Lung (tissue), 12 donors: ENCODE results near the gene TVP23C. TPM values are rescaled to one million over a fixed set of nuclear protein-coding genes. Genes with fewer than 3 reads are reported as not detected.

ENCODE experiments used
- ATAC-seq: fragments of 200-7000 bp; cut with Tn5 transposase; one replicate; pipeline ENCODE4 v1.9.1; 2020; ENCODE audit warnings: moderate number of reproducible peaks; ENCODE audit not compliant: insufficient read depth, low FRiP score
- DNase-seq, 3 donors: peaks; one replicate each; pipeline ENCODE4 v3.0.0-alpha.2; 2013 to 2017
- H3K27ac ChIP-seq, 2 donors: one replicate each; pipeline ENCODE4 v1.5.1; 2013; ENCODE audit warnings: mild to moderate bottlenecking in 2 of 2, moderate library complexity in 2 of 2, control low read depth in 1 of 2, inconsistent platforms in 1 of 2, low read depth in 1 of 2, low read length in 1 of 2
- H3K27me3 ChIP-seq, 3 donors: one replicate each; pipeline ENCODE4 v1.5.1; 2013; ENCODE audit warnings: low read length in 2 of 3; ENCODE audit not compliant: control insufficient read depth in 3 of 3, insufficient read depth in 3 of 3
- H3K36me3 ChIP-seq, 4 donors: one replicate each; pipeline ENCODE4 v1.5.1; 2013; ENCODE audit warnings: low read length in 4 of 4, mild to moderate bottlenecking in 1 of 4, moderate library complexity in 1 of 4; ENCODE audit not compliant: control insufficient read depth in 4 of 4, insufficient read depth in 4 of 4
- H3K4me1 ChIP-seq, 5 donors: one replicate each; pipeline ENCODE4 v1.5.1; 2013; ENCODE audit warnings: low read length in 5 of 5, mild to moderate bottlenecking in 2 of 5, moderate library complexity in 1 of 5; ENCODE audit not compliant: control insufficient read depth in 5 of 5, insufficient read depth in 5 of 5
- H3K4me3 ChIP-seq: one replicate; pipeline ENCODE4 v1.5.1; 2013; ENCODE audit warnings: mild to moderate bottlenecking, control low read depth, moderate library complexity
- H3K9ac ChIP-seq, 2 donors: one replicate each; pipeline ENCODE4 v1.5.1; 2013; ENCODE audit warnings: low read length in 2 of 2, control low read depth in 1 of 2; ENCODE audit not compliant: insufficient read depth in 1 of 2
- H3K9me3 ChIP-seq, 4 donors: one replicate each; pipeline ENCODE4 v1.5.1; 2013; ENCODE audit warnings: low read length in 3 of 4, mild to moderate bottlenecking in 1 of 4, moderate library complexity in 1 of 4; ENCODE audit not compliant: control insufficient read depth in 4 of 4, insufficient read depth in 3 of 4
- CTCF ChIP-seq: IDR thresholded peaks from 2 replicates; pipeline ENCODE4 v1.5.1; 2012; ENCODE audit warnings: mild to moderate bottlenecking; ENCODE audit errors: control extremely low read depth, extremely low read depth
- WGBS, 2 donors: extraction: QIAGEN DNeasy Blood & Tissue Kit; methylation state at CpG; one replicate each; pipeline ENCODE4 v1.1.7; 2013; 5-methylcytosine and 5-hydroxymethylcytosine counted together
- polyA plus RNA-seq, 2 donors: library from polyadenylated mRNA; stranded (reverse); fragments of 200-250 nt; gene quantifications; one replicate each; pipeline ENCODE4 v1.2.1, GENCODE V29; 2013
- total RNA-seq, 2 donors: library from RNA; depleted of rRNA in 1 of 2; stranded (reverse); fragments of >200 nt in 1 of 2; gene quantifications; one replicate each; pipeline ENCODE4 v1.2.1, GENCODE V29; 2014 to 2021
- donor health status: control.
- donor health status: control.
- donor health status: Bipolar disorder and iron deficiency.
- donor health status: healthy.
- donor health status: DM: yes; HTN: yes; CAD: no.

Gene TVP23C
- total and polyA plus RNA-seq, 4 donors, result 2.7 to 80.8 (median 13.0) TPM

- ATAC-seq (no peak), DNase-seq (no peak)
- 66 to 81% methylated on average over 3 of the region's 3 CpGs for WGBS, 2 donors
- Histone ChIP-seq H3K4me3 (no peak overlapping the region), H3K4me1 (peaks cover 3 to 36% (median 18%) of the 10 kb centered on the region in 5 donors), H3K27ac (no peak overlapping the region), H3K9me3 (no peaks in the 10 kb centered on the region), H3K36me3 (peaks cover 0 to 5% (median 2%) of the 10 kb centered on the region in 4 donors), H3K9ac (no peak overlapping the region), H3K27me3 (no peaks in the 10 kb centered on the region)
- TF ChIP-seq CTCF, result no peak
Measured at GRCh38 chr17:15510361-15510760, 52.9 kb downstream of the TVP23C start.

GRCh38 chr17:15509095-15509494, 54.2 kb downstream of the TVP23C start:
- no peak for TF ChIP-seq CTCF
- Histone ChIP-seq H3K9ac (no peak overlapping the region), H3K4me1 (peaks cover 0 to 25% (median 13%) of the 10 kb centered on the region in 5 donors), H3K27ac (peak overlapping the region in 1 of 2 donors; percentile 4), H3K9me3 (no peaks in the 10 kb centered on the region), H3K36me3 (peaks cover 0 to 5% (median 2%) of the 10 kb centered on the region in 4 donors), H3K27me3 (no peaks in the 10 kb centered on the region), H3K4me3 (no peak overlapping the region)
- ATAC-seq (no peak), DNase-seq (peak in 2 of 3 donors; percentile 27 to 31)
- 87 to 95% methylated on average over 5 of the region's 5 CpGs for WGBS, 2 donors

- DNase-seq (no peak), ATAC-seq (no peak)
- peak overlapping the region in 1 of 2 donors; percentile 13 for H3K27ac ChIP-seq
- H3K36me3 ChIP-seq, result peaks cover 0 to 5% (median 2%) of the 10 kb centered on the region in 4 donors
- no peaks in the 10 kb centered on the region for H3K9me3 ChIP-seq
- H3K9ac ChIP-seq, result no peak overlapping the region
- H3K4me3 ChIP-seq, result no peak overlapping the region
- no peak for TF ChIP-seq CTCF
- peaks cover 0 to 18% (median 7%) of the 10 kb centered on the region in 5 donors for H3K4me1 ChIP-seq
- WGBS, 2 donors, result 64 to 76% methylated on average over 7 of the region's 7 CpGs
- H3K27me3 ChIP-seq, result no peaks in the 10 kb centered on the region
Measured at GRCh38 chr17:15508466-15508865, 54.8 kb downstream of the TVP23C start.

GRCh38 chr17:15507896-15508295, 55.4 kb downstream of the TVP23C start:
- no peak overlapping the region for H3K27ac ChIP-seq
- peaks cover 0 to 16% (median 4%) of the 10 kb centered on the region in 5 donors for H3K4me1 ChIP-seq
- no peak overlapping the region for H3K9ac ChIP-seq
- 77 to 94% methylated on average over 3 of the region's 3 CpGs for WGBS, 2 donors
- DNase-seq (no peak), ATAC-seq (no peak)
- TF ChIP-seq CTCF, result no peak
- H3K4me3 ChIP-seq, result no peak overlapping the region
- no peaks in the 10 kb centered on the region for H3K9me3 ChIP-seq
- peaks cover 0 to 5% (median 2%) of the 10 kb centered on the region in 4 donors for H3K36me3 ChIP-seq
- no peaks in the 10 kb centered on the region for H3K27me3 ChIP-seq
